Upper lobe of left lung (tissue), 4 donors: ENCODE results near the gene ERCC6L.

Experiments used
- POLR2AphosphoS5 ChIP-seq, 2 donors: sonication (generic); formaldehyde crosslinking; IDR thresholded peaks; one replicate each; pipeline ENCODE4 v1.5.1; 2017; ENCODE audit warnings: antibody characterized with exemption in 2 of 2
- TF ChIP-seq, protein P1 (sequence below), 6 experiments: fragments of 450-650 bp in 4 of 6; fragments of 200-600 bp in 2 of 6; sonication (generic) in 2 of 6; IDR thresholded peaks; one replicate each; pipeline ENCODE4 v1.5.1; 2016 to 2019; ENCODE audit warnings: antibody characterized with exemption in 6 of 6

GRCh38 chrX:72255445-72255844 lies 16.6 kb upstream of the ERCC6L start:
- TF ChIP-seq, protein P1, sequence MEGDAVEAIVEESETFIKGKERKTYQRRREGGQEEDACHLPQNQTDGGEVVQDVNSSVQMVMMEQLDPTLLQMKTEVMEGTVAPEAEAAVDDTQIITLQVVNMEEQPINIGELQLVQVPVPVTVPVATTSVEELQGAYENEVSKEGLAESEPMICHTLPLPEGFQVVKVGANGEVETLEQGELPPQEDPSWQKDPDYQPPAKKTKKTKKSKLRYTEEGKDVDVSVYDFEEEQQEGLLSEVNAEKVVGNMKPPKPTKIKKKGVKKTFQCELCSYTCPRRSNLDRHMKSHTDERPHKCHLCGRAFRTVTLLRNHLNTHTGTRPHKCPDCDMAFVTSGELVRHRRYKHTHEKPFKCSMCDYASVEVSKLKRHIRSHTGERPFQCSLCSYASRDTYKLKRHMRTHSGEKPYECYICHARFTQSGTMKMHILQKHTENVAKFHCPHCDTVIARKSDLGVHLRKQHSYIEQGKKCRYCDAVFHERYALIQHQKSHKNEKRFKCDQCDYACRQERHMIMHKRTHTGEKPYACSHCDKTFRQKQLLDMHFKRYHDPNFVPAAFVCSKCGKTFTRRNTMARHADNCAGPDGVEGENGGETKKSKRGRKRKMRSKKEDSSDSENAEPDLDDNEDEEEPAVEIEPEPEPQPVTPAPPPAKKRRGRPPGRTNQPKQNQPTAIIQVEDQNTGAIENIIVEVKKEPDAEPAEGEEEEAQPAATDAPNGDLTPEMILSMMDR (IDR thresholded peaks at IDR 0.05) = no peak
- no peak for TF ChIP-seq POLR2AphosphoS5 (IDR thresholded peaks at IDR 0.05)
